ENCODE measurements around the gene CHN1. TPM values are rescaled to one million over a fixed set of nuclear protein-coding genes. Genes with fewer than 3 reads are reported as not detected.
A peak's percentile ranks its signal among the peaks of the same experiment; 100 is the strongest.

Gene CHN1
- total and polyA plus RNA-seq, 2 experiments from 2014 or later, result 64.3 to 70.8 TPM

DNA sequence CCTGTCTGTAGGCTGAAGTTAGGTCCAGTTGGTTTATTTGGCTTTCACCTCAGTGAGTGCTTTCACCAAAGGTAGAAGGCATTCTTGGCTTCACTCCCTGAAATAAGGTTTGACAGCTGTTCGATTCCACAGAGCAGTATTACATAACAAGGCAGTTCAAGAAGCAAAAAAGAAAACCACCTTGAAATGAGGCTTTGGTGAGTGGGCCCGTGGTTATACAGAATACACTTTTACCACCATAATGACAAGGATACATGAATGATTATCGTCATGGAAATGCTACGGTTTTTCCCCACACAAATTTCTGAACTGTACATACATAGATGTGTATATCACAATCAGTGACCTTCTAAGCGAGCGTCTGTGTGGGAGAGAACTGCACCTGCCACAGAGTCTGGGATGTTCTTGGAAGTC, 160.9 kb downstream of the CHN1 start:
- H3K4me3 ChIP-seq, result peak overlapping the region; percentile 33
- no peak for DNase-seq (ENCODE audit: low read depth in 1 of 2, low spot score in 1 of 2)
- H3K4me1 ChIP-seq (ENCODE audit: low read depth), result peaks cover 63% of the 10 kb centered on the region
- no peaks in the 10 kb centered on the region for H3K36me3 ChIP-seq
- no peaks in the 10 kb centered on the region for H3K9me3 ChIP-seq (ENCODE audit: low read depth)
- H3K27me3 ChIP-seq, result no peaks in the 10 kb centered on the region
- TF ChIP-seq, protein P1, sequence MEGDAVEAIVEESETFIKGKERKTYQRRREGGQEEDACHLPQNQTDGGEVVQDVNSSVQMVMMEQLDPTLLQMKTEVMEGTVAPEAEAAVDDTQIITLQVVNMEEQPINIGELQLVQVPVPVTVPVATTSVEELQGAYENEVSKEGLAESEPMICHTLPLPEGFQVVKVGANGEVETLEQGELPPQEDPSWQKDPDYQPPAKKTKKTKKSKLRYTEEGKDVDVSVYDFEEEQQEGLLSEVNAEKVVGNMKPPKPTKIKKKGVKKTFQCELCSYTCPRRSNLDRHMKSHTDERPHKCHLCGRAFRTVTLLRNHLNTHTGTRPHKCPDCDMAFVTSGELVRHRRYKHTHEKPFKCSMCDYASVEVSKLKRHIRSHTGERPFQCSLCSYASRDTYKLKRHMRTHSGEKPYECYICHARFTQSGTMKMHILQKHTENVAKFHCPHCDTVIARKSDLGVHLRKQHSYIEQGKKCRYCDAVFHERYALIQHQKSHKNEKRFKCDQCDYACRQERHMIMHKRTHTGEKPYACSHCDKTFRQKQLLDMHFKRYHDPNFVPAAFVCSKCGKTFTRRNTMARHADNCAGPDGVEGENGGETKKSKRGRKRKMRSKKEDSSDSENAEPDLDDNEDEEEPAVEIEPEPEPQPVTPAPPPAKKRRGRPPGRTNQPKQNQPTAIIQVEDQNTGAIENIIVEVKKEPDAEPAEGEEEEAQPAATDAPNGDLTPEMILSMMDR (IDR thresholded peaks at IDR 0.05; ENCODE audit: low read depth, low read length), result no peak
- H3K27ac ChIP-seq, result no peak overlapping the region

DNA sequence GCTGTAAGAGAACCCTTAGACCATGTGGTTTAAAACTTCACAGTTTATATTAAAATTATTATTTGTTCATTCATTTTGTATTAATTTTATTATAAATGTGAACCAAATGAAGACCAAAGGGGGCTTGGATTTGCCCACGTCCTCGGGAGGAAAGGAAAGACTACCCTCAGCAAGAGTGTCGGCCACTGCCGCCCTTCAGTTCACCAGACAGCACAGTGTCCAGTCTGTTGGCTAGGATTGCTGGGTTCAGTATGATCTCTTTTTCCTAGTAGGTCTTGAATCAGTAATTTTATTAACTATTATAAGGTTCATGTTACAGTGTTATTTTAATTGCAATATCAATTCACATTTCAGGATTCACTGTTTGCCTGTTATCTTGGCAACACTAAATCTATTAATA, 162.7 kb downstream of the CHN1 start:
- DNase-seq (ENCODE audit: low read depth in 1 of 2, low spot score in 1 of 2), result no peak
- Histone ChIP-seq H3K4me3 (no peak overlapping the region), H3K27ac (no peak overlapping the region), H3K9me3 (ENCODE audit: low read depth) (no peaks in the 10 kb centered on the region), H3K36me3 (no peaks in the 10 kb centered on the region), H3K4me1 (ENCODE audit: low read depth) (peaks cover 66% of the 10 kb centered on the region), H3K27me3 (no peaks in the 10 kb centered on the region)
- TF ChIP-seq, protein P1 (IDR thresholded peaks at IDR 0.05; ENCODE audit: low read depth, low read length), result no peak

DNA sequence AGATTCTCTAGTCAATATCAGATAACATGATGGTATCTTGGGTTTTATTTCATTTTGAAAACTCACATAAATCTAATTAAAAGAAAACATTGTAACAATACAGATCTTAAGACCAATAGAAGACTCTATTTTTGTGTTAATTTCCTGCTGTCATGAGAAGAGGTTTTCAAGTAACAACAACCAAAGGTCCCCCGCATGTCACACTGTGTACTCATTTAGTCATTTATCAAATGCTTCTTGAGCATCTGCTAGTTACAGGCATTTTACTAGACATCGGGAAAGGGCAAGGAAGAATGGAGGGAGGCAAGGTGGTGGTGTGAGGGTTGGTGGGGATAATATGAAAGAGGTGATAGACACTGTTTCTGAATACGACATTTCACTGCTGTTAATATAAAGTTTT, 163.2 kb downstream of the CHN1 start:
- H3K4me1 ChIP-seq (ENCODE audit: low read depth), result peaks cover 67% of the 10 kb centered on the region

DNA sequence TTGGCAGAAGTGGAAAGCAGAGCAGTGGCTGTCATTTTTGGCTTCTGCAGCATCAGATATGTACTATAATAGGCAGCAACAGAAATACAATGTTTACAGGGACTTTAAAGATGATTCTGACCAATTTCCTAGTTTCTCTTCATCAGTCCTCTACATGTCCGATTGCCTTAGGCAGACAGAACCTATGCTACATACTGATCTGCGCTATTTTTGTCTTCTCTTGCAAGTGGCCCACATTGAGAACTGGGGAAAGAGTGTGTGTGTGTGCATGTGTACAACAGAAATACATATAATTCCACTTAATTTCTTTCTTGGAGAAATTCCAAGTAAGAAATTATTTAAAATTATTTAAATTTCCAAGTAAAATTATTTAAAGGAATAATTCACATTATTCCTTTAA, 163.8 kb downstream of the CHN1 start:
- no peaks in the 10 kb centered on the region for H3K27me3 ChIP-seq
- TF ChIP-seq, protein P1 (IDR thresholded peaks at IDR 0.05; ENCODE audit: low read depth, low read length), result no peak
- H3K4me1 ChIP-seq (ENCODE audit: low read depth), result peaks cover 67% of the 10 kb centered on the region
- H3K4me3 ChIP-seq, result no peak overlapping the region
- H3K9me3 ChIP-seq (ENCODE audit: low read depth), result no peaks in the 10 kb centered on the region
- peak in 1 of 2 donors; percentile 28 for DNase-seq (ENCODE audit: low read depth in 1 of 2, low spot score in 1 of 2)
- no peaks in the 10 kb centered on the region for H3K36me3 ChIP-seq
- H3K27ac ChIP-seq, result peak overlapping the region; percentile 49

More for the DNA sequence above, 163.2 kb downstream of the CHN1 start:
- H3K27ac ChIP-seq, result no peak overlapping the region
- no peaks in the 10 kb centered on the region for H3K9me3 ChIP-seq (ENCODE audit: low read depth)
- H3K36me3 ChIP-seq, result no peaks in the 10 kb centered on the region
- H3K27me3 ChIP-seq, result no peaks in the 10 kb centered on the region
- TF ChIP-seq, protein P1 (IDR thresholded peaks at IDR 0.05; ENCODE audit: low read depth, low read length), result no peak
- DNase-seq (ENCODE audit: low read depth in 1 of 2, low spot score in 1 of 2), result no peak
- H3K4me3 ChIP-seq, result no peak overlapping the region

DNA sequence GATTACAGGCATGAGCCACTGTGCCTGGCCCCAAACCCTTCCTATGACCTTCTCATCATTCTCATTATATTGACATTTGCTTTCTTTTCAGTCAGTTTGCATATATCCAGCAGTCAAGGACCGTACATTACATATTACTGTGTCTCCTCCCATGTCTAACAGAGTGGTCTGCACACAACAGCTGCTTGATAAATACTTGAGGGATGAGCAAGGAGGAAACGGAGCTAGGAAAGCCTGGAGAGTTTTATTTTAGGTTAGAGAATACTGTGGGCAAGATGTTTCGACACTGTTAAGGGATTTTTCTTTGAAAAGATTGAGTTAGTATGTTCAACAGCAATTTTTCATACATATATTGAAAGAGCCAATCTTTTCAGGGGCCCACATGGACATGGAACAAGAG, 164.7 kb downstream of the CHN1 start:
- H3K4me3 ChIP-seq, result no peak overlapping the region
- TF ChIP-seq, protein P1 (IDR thresholded peaks at IDR 0.05; ENCODE audit: low read depth, low read length), result no peak
- no peaks in the 10 kb centered on the region for H3K36me3 ChIP-seq
- H3K4me1 ChIP-seq (ENCODE audit: low read depth), result peaks cover 62% of the 10 kb centered on the region
- peak overlapping the region; percentile 49 for H3K27ac ChIP-seq
- peak in 1 of 2 donors; percentile 59 for DNase-seq (ENCODE audit: low read depth in 1 of 2, low spot score in 1 of 2)
- no peaks in the 10 kb centered on the region for H3K27me3 ChIP-seq
- H3K9me3 ChIP-seq (ENCODE audit: low read depth), result no peaks in the 10 kb centered on the region

DNA sequence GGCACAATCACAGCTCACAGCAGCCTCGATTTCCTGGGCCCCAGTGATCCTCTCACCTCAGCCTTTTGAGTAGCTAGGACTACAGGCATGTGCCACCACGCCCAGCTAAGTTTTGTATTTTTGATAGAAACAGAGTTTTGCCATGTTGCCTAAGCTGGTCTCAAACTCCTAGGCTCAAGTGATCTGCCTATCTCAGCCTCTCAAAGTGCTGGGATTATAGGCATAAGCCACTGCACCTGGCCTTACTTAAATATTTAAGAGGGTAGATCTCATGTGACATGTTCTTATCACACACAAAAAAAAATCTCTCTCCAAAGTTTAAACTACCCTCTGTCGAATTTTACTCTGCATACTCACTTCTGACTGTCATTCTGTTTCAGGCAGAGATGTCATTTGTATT, 165.5 kb downstream of the CHN1 start:
- H3K4me3 ChIP-seq, result no peak overlapping the region
- H3K4me1 ChIP-seq (ENCODE audit: low read depth), result peaks cover 59% of the 10 kb centered on the region
- no peaks in the 10 kb centered on the region for H3K9me3 ChIP-seq (ENCODE audit: low read depth)
- H3K36me3 ChIP-seq, result no peaks in the 10 kb centered on the region
- no peak for DNase-seq (ENCODE audit: low read depth in 1 of 2, low spot score in 1 of 2)
- H3K27me3 ChIP-seq, result no peaks in the 10 kb centered on the region
- TF ChIP-seq, protein P1 (IDR thresholded peaks at IDR 0.05; ENCODE audit: low read depth, low read length), result no peak
- H3K27ac ChIP-seq, result peak overlapping the region; percentile 48

Data from cardiac muscle cell (in vitro differentiated cells and primary cell).